ENCODE results near the gene NME1. TPM values are rescaled to one million over a fixed set of nuclear protein-coding genes. Genes with fewer than 3 reads are reported as not detected.
"Not testable (repeated sequence)": the region's sequence is repeated elsewhere in the genome, so short reads cannot be mapped to it uniquely, and the experiment has no call there.

The NME1 gene
- total RNA-seq, 1 donor from 2014 or later = 40.7 TPM

- no peak for DNase-seq
These were observed 8.9 kb upstream of the NME1 start for GRCh38 chr17:51144266-51145022.

- DNase-seq = no peak
These were observed 5.7 kb upstream of the NME1 start for GRCh38 chr17:51147650-51148049.

- no peak for DNase-seq
These were observed 4.2 kb upstream of the NME1 start for GRCh38 chr17:51149163-51149562.

GRCh38 chr17:51150932-51151331, 2.4 kb upstream of the NME1 start:
- no peak for DNase-seq

GRCh38 chr17:51152766-51153209, 571 bp upstream of the NME1 start:
- DNase-seq = peak; percentile 83

- DNase-seq = peak; percentile 18
These were observed 817 bp downstream of the NME1 start for GRCh38 chr17:51154176-51154575.

GRCh38 chr17:51155416-51155815, 2.1 kb downstream of the NME1 start:
- no peak for DNase-seq

GRCh38 chr17:51159604-51160003, 6.2 kb downstream of the NME1 start:
- DNase-seq = no peak

GRCh38 chr17:51161541-51161940, 8.2 kb downstream of the NME1 start:
- no peak for DNase-seq

GRCh38 chr17:51164911-51165679, 11.7 kb downstream of the NME1 start:
- no peak for DNase-seq

GRCh38 chr17:51165680-51166197, 12.4 kb downstream of the NME1 start:
- no peak for DNase-seq

- DNase-seq = peak; percentile 62
These were observed 13.0 kb downstream of the NME1 start, which contains the start of gene NME2 for GRCh38 chr17:51166198-51166986. TSS of gene NME2 (plus strand) at chr17:51166411. CDS start at chr17:51166831, 420 bp downstream.

GRCh38 chr17:51166987-51167931, 13.9 kb downstream of the NME1 start:
- no peak for DNase-seq

- DNase-seq = no peak
These were observed 16.0 kb downstream of the NME1 start for GRCh38 chr17:51169340-51169739.

GRCh38 chr17:51170736-51171135, 17.4 kb downstream of the NME1 start:
- no peak for DNase-seq

- DNase-seq = not testable (repeated sequence)
These were observed 18.7 kb downstream of the NME1 start for GRCh38 chr17:51172030-51172429.

- no peak for DNase-seq
These were observed 27.1 kb downstream of the NME1 start for GRCh38 chr17:51180486-51180885.

- no peak for DNase-seq
These were observed 30.8 kb downstream of the NME1 start for GRCh38 chr17:51184124-51184523.

- DNase-seq = no peak
These were observed 32.5 kb downstream of the NME1 start for GRCh38 chr17:51185763-51186332.

- DNase-seq = peak; percentile 36
These were observed 35.0 kb downstream of the NME1 start for GRCh38 chr17:51188271-51188833.
